Motor neuron (in vitro differentiated cells): ENCODE measurements around the gene OCRL. TPM values are rescaled to one million over a fixed set of nuclear protein-coding genes. Genes with fewer than 3 reads are reported as not detected.
"Not testable (repeated sequence)": the region's sequence is repeated elsewhere in the genome, so short reads cannot be mapped to it uniquely, and the experiment has no call there.

Experiments
- ATAC-seq, 8 experiments: fragments of 200-7000 bp; cut with Tn5 transposase; replicated peaks in 6 of 8; 2 replicates each; pipeline ENCODE4 v1.8.0; 2021; ENCODE audit warnings: mild to moderate bottlenecking in 8 of 8, moderate library complexity in 8 of 8
- H3K27ac ChIP-seq, 2 donors: fragments of 250-450 bp; sonication (Bioruptor Pico); 2 replicates each; pipeline ENCODE4 v1.9.0; 2021; ENCODE audit warnings: antibody characterized with exemption in 2 of 2, mild to moderate bottlenecking in 2 of 2, moderate library complexity in 1 of 2
- H3K4me1 ChIP-seq, 2 donors: fragments of 250-450 bp; sonication (Bioruptor Pico); replicated peaks in 1 of 2; 2 replicates each; pipeline ENCODE4 v1.6.1; 2021; ENCODE audit warnings: antibody characterized with exemption in 2 of 2, mild to moderate bottlenecking in 2 of 2, moderate library complexity in 1 of 2
- H3K4me3 ChIP-seq, 5 donors: fragments of 250-450 bp; sonication (Bioruptor Pico); 2 replicates each; pipeline ENCODE4 v1.9.0; 2021; ENCODE audit warnings: antibody characterized with exemption in 5 of 5, mild to moderate bottlenecking in 5 of 5, moderate library complexity in 4 of 5
- WGBS, 10 experiments: fragments of 450-650 bp; shearing (Covaris generic); methylation state at CpG; one replicate each; pipeline ENCODE4 v1.0.0; 2022; 5-methylcytosine and 5-hydroxymethylcytosine counted together
- in situ Hi-C, 9 experiments: fragments of 400-800 bp; cut with MboI; loops; one replicate each; pipeline ENCODE4 v1.15.0; 2021; ENCODE audit warnings: low sequenced_read_pairs in 9 of 9, low pct_unique_long_range_greater_than_20kb in 2 of 9; ENCODE audit not compliant: unreplicated experiment in 9 of 9
- total RNA-seq, 8 experiments: library from RNA; unstranded; fragments of 300-600 nt; gene quantifications; 2 replicates each; pipeline versions ENCODE4 v1.2.3 to v1.2.4, GENCODE V29; 2022

The OCRL gene
- total RNA-seq, 8 experiments from 2014 or later, result 12.7 to 22.3 (median 18.5) TPM

DNA sequence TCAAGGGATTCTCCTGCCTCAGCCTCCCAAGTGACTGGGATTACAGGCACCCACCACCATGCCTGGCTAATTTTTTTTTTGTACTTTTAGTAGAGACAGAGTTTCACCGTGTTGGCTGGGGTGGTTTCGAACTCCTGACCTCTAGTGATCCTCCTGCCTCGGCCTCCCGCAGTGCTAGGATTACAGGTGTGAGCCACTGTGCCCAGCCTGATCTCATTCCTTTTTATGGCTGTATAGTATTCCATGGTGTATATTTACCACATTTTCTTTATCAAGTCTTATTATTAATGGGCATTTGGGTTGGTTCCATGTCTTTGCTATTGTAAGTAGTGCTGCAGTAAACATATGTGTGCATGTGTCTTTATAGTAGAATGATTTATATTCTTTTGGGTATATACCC is 33.6 kb downstream of the OCRL start:
- H3K4me3 ChIP-seq, in situ Hi-C loops, H3K4me1 ChIP-seq, ATAC-seq, H3K27ac ChIP-seq: not testable (repeated sequence)
- WGBS, 10 experiments, result 57% methylated on average over 1 of the region's 4 CpGs; no CpG with 5 or more reads in 9 of the 10 experiments

DNA sequence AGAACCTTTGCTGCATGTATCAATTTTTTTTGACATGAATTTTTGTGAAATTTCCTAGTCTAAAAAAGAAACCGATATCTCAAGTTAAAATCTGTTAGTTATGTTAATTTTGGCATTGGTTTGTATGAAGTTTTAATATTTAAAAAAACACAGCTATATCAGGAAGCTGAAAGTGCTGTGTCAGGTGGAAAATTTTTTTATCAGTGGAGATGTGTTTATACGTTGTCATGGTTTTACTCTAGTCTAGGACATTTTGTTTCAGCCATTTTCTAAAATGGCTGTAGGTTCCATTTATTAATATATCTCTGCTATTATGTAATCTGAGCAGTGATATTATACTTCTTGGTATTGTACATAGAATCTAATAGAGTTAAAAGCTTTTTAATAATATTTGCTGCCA is 34.2 kb downstream of the OCRL start:
- no peak overlapping the region for H3K4me3 ChIP-seq
- in situ Hi-C loops, result no loop called here
- no peaks in the 10 kb centered on the region for H3K4me1 ChIP-seq
- no peak overlapping the region for H3K27ac ChIP-seq
- WGBS, 10 experiments, result 35 to 100% (median 86%) methylated on average over 1 to 2 of the region's 2 CpGs; no CpG with 5 or more reads in 5 of the 10 experiments
- no peak for ATAC-seq

DNA sequence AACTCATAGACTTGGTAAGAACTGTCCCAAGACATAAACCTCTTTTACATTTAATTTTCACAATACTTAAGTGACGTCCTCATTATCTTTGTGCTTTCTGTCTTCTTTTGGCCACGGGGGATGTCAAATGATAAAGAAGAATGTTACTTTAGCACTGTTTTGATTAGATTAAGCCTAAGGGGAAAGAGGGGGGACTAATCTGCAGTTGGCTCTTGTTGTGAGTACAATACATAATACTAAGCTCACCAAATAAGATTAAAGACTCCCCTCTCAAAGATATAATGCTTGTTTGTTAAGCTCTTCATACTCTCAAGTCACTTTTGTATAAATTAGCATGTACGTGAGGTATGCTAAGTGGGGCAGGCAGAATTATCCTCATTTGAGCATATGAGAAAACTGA is 36.5 kb downstream of the OCRL start:
- no peak overlapping the region for H3K4me3 ChIP-seq
- in situ Hi-C loops, result no loop called here
- WGBS, 10 experiments, result 28 to 100% (median 100%) methylated on average over 1 to 3 of the region's 3 CpGs; no CpG with 5 or more reads in 5 of the 10 experiments
- ATAC-seq, result no peak
- no peaks in the 10 kb centered on the region for H3K4me1 ChIP-seq
- H3K27ac ChIP-seq, result no peak overlapping the region

DNA sequence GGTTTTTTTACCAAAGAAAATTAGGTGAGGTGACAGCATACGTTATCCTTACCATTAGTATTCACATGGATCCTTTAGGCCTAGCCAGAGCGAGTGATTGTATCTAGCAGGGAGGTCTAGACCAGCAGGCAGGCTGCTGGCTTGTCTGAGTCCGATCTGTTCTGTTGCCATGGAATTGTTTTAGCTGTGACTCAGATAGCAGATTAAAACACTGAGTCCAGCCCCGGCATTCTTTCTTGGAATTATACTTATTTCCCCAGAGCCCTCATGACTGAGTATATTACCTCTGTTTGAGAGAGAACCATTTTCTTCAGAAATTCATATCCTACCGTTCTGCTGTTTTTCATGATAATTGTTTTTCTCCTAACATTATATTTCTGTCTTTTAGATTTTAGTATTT is 37.4 kb downstream of the OCRL start:
- peak; percentile 42 to 100 (median 66) for ATAC-seq
- Histone ChIP-seq H3K4me1 (no peaks in the 10 kb centered on the region), H3K4me3 (no peak overlapping the region), H3K27ac (no peak overlapping the region)
- in situ Hi-C loops, result no loop called here
- WGBS, 10 experiments, result 18 to 100% (median 44%) methylated on average over 1 to 5 of the region's 5 CpGs; no CpG with 5 or more reads in 3 of the 10 experiments

DNA sequence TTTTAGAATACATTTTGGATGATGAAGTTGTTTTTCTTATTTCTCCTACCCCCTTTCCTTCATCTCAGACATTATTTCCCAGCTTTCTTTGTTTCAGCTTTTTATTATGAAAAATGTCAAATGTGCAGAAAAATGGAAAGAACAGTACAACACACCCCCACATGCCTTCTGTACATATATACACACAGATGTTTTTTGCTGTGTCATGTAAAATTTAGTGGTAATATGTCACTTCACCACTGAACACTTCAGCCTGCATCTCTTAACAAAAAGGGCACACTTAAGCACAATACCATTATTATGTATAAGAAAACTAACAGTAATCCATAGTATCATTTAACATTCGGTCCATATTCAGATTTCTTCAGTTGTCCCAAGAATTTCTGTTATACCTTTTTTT is 37.8 kb downstream of the OCRL start:
- no peaks in the 10 kb centered on the region for H3K4me1 ChIP-seq
- in situ Hi-C loops, result no loop called here
- H3K4me3 ChIP-seq, result no peak overlapping the region
- H3K27ac ChIP-seq, result no peak overlapping the region
- WGBS, 10 experiments, result 70 to 100% (median 80%) methylated on average over 1 of the region's 1 CpG; no CpG with 5 or more reads in 3 of the 10 experiments
- ATAC-seq, result peak in 2 of 8 experiments; percentile 39 to 52

DNA sequence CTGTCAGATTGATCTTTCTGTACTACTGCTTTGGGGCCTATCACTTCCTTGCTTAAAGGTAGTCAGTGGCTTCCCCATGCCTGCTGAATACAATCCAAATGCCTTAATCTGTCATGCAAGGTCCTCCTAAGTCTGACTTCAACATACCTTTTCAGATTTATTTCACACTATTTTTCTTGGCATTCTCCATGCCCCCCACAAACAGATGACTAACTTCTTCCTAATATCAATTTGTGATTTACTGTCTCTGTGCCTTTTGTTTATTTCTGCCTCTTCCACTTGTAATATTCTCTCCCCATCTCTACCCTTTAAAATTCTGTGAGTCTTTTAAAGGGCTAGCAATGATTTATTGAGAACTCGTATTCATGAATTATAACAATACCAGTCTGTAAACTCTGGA is 41.8 kb downstream of the OCRL start:
- Histone ChIP-seq H3K4me3 (no peak overlapping the region), H3K27ac (no peak overlapping the region), H3K4me1 (no peaks in the 10 kb centered on the region)
- 0% methylated on average over 1 of the region's 1 CpG; no CpG with 5 or more reads in 9 of the 10 experiments for WGBS, 10 experiments
- ATAC-seq, result no peak
- in situ Hi-C loops, result no loop called here

DNA sequence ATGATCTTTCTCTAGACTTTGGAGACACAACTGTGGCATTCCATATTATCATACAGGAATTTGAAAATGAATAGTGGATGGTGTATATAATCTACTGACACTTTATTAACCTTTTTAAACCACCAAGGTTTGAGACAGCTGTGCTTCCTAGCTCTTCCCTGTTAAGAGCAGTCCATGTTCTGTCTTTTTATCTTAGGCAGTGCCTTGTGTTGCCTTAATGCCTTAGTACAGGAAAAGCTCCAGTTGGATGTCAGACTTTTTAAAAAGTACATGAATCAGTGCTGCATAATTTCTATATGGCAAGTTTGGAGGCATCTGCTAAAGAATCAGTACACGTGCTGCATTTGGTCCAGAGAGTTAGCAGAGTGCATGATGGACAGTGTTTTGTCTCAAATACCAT is 45.1 kb downstream of the OCRL start:
- Histone ChIP-seq H3K4me3 (no peak overlapping the region), H3K27ac (no peak overlapping the region), H3K4me1 (no peaks in the 10 kb centered on the region)
- in situ Hi-C loops, result no loop called here
- no peak for ATAC-seq
- 50% methylated on average over 1 of the region's 1 CpG; no CpG with 5 or more reads in 9 of the 10 experiments for WGBS, 10 experiments

DNA sequence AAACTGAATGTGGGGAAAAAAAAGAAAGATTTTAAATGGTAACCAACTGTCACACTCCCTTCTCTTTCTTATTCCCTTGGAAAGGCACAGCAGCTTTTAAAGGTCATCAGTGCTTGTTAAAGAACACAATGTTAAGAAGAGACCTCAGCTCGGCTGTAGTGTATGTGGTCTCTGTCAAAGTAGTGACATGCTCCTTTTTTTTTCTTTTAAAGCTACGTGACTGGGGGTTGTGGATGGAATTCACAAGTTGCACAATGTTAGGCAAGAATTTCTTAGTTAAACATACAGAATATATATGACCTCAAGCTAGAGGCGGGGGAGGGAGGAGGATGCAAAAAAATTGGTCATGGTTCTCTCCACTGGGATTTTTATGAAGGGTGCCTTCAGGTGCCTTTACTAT is 45.6 kb downstream of the OCRL start:
- Histone ChIP-seq H3K4me3 (no peak overlapping the region), H3K4me1 (no peaks in the 10 kb centered on the region), H3K27ac (no peak overlapping the region)
- ATAC-seq, result peak in 1 of 8 experiments; percentile 35
- in situ Hi-C loops, result no loop called here
- WGBS, 10 experiments, result 0 to 100% (median 51%) methylated on average over 1 to 3 of the region's 3 CpGs; no CpG with 5 or more reads in 4 of the 10 experiments

DNA sequence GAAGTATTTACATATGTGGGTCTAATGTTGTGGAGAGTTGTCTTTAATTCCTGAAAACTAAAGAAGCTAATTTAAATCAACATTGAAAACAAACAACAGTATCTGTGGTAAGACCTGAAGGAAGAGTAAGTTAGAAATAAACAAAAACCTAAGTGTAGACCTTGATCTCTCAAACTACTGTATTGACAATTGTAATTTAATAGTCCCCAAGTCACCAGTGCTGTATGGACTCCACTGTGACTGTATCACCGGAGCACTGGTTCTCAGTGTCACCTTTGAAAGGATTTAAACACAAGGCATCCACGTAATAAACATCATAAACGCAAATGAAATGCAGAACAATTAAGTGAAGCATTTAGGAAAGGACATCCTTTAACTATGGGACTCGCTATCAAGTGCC is 46.4 kb downstream of the OCRL start:
- in situ Hi-C loops, result no loop called here
- no peak overlapping the region for H3K4me3 ChIP-seq
- no peak overlapping the region for H3K27ac ChIP-seq
- 41 to 100% (median 79%) methylated on average over 1 to 4 of the region's 4 CpGs; no CpG with 5 or more reads in 5 of the 10 experiments for WGBS, 10 experiments
- no peaks in the 10 kb centered on the region for H3K4me1 ChIP-seq
- no peak for ATAC-seq

DNA sequence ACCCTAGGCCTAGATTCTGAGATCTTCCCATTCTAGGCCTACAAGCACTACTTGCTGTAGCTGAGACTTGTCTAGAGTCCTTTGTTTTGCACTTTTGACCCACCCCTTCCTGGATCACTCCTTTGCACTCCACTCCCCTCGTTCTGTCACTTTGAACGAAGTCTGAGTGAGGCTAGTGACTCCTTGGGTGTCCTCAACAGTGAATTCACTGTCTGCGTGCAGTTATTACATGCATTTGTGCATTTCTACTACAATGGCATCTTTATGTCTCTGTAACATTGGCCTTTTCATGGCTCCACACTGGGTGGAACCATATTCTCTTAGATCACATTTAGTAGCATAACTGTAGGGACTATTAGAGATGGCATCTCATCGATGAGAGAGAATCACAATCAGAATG is 50.5 kb downstream of the OCRL start:
- no peak for ATAC-seq
- in situ Hi-C loops, result no loop called here
- WGBS, 10 experiments, result 50 to 100% (median 61%) methylated on average over 2 to 4 of the region's 4 CpGs; no CpG with 5 or more reads in 5 of the 10 experiments
- H3K4me1 ChIP-seq, result no peaks in the 10 kb centered on the region
- H3K4me3 ChIP-seq, result no peak overlapping the region
- H3K27ac ChIP-seq, result no peak overlapping the region

DNA sequence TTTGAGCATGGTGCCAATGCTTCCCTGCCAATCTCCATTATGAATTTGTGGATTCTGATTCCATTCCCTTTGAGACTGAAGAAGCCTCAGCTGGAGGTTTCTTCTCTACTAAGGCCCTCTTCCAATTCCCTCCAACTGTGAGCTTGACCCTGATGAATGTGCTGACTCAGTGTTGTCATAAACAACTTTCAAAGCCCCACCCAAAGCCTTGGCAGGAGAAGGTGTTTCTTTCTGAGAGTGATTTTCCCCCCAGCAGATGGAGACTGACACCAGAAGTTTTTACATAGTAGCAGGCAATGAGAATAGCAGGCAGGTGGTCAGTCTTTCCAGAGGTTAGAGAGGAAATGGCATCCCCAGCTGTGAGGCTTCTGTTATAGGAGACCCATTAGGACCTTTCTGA is 53.1 kb downstream of the OCRL start:
- in situ Hi-C loops, result no loop called here
- H3K27ac ChIP-seq, result no peak overlapping the region
- no peaks in the 10 kb centered on the region for H3K4me1 ChIP-seq
- H3K4me3 ChIP-seq, result no peak overlapping the region
- ATAC-seq, result peak in 3 of 8 experiments; percentile 60 to 96 (median 96)

DNA sequence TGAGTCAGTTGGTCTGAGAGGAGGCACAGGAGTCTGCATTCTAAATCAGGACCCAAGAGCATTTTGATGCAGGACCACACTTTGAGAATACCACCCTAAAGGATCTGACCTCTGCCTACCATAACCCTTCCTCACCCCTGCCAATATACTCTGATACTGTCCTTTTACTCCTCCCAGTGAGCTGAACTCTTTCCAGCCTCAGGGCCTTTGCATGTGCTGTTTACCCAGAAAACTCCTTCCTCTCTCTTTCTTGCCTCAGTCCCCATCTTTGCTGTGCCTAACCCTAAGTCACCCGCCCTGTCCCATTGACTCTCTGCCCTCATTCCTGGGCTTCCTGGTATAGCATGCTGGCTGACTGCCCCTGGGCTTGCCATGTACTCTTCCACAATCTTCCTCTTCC is 54.7 kb downstream of the OCRL start:
- no peaks in the 10 kb centered on the region for H3K4me1 ChIP-seq
- no peak overlapping the region for H3K4me3 ChIP-seq
- in situ Hi-C loops, result no loop called here
- H3K27ac ChIP-seq, result no peak overlapping the region
- WGBS, 10 experiments, result no CpG with 5 or more reads among the region's 1 CpG
- no peak for ATAC-seq

DNA sequence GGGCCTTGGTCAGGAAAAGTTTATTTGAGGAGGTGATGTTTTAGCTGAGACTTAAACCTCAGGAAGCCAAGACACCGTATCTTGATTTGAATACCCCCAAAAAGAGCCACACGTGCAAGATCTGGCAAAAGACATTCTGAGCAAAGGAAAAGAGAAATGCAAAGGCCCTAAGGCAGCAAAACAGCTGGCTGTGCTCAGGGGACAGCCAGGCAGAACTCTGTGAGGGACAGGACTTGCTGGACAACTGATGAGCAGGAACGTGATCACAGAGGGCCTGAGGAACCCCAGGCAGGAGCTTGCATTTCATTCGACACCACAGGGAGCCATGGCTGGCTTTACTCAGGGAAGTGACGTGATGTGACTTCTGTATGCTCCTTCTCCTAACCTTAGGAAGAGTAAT is 56.0 kb downstream of the OCRL start:
- in situ Hi-C loops, result no loop called here
- ATAC-seq, result no peak
- Histone ChIP-seq H3K4me3 (no peak overlapping the region), H3K27ac (no peak overlapping the region), H3K4me1 (no peaks in the 10 kb centered on the region)
- WGBS, 10 experiments, result 48 to 73% (median 54%) methylated on average over 2 to 3 of the region's 5 CpGs; no CpG with 5 or more reads in 7 of the 10 experiments

DNA sequence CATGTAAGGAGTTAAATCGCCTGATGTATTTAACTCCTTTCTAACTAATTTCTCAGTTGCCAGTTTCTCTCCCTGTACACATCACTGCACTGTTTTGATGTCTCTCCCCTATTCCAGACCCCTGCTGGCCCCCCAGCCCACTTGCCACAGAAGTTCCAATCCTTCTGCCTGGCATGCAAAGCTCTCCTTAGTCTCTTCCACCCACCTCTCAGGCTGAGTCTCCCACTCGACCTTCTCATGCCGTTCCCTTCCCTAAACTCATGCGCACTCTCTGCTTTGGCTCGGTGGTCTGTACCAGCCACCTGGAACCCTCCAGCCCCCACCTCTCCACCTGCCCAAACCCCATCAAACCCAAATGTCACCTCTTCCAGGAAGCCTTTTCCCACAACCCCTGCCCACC is 57.8 kb downstream of the OCRL start:
- no peak for ATAC-seq

More for the DNA sequence above, 57.8 kb downstream of the OCRL start:
- Histone ChIP-seq H3K27ac (no peak overlapping the region), H3K4me1 (no peaks in the 10 kb centered on the region), H3K4me3 (no peak overlapping the region)
- in situ Hi-C loops, result no loop called here
- no CpG with 5 or more reads among the region's 5 CpGs for WGBS, 10 experiments
